22Rv1 (cell line): ENCODE data around the gene PARD3.

Experiments
- CTCF ChIP-seq: fragments of 450-650 bp; IDR thresholded peaks from 2 replicates; pipeline ENCODE4 v1.5.1; 2017; ENCODE audit warnings: mild to moderate bottlenecking
- ZFX ChIP-seq: fragments of 450-650 bp; IDR thresholded peaks from 2 replicates; pipeline ENCODE4 v1.6.1; 2017; ENCODE audit warnings: antibody characterized with exemption, borderline replicate concordance

DNA sequence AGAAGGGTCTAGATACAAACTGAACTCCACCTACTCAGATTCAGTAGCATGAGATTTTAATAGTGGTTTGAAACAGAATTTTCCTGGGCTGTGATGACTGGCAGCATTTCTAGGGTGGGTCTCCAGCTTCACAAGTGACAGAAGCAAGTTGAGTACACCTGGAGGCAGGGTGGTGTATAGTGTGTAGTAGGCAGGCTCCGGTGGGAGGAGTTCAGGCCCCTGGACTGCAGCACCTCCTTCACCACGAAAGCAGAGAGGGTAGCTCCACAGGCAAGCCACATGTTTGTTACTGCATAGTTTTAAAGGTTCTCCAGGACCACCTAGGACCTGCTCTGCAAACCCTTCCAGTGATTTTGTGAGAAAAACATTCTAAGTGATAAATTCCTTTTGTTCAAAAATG is 347.2 kb downstream of the PARD3 start:
- TF ChIP-seq CTCF (no peak), ZFX (no peak)
